ENCODE results near the gene GREB1.

GREB1 gene

GRCh38 chr2:11505652-11506610 is 27.9 kb upstream of the GREB1 start:
- Mint-ChIP-seq H3K36me3 (ENCODE audit: low read depth) (no peaks in the 10 kb centered on the region), H3K27ac (no peak overlapping the region), H3K27me3 (peaks cover 19% of the 10 kb centered on the region), H3K9me3 (peaks cover 4% of the 10 kb centered on the region), H3K4me1 (ENCODE audit: low read depth) (no peaks in the 10 kb centered on the region), H3K4me3 (no peak overlapping the region)

DNA sequence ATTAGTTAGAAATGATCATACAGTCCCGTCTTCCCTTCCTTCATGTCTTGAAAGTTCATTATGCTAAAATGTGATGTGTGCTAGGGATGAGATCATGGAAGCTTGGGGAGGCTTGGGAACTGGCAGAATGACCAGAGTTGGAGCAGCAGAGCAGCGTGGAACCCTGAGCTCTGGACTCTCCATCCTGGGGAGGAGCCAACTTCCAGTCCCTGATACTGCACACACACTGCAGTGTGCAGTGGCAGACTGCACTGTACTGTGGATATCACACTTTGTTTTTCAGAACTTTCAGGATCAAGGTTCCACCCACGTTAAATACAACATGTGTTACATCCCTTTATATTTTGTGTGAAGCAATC is 27.3 kb upstream of the GREB1 start:
- Mint-ChIP-seq H3K4me3 (no peak overlapping the region), H3K9me3 (peaks cover 4% of the 10 kb centered on the region), H3K27me3 (peaks cover 15% of the 10 kb centered on the region), H3K36me3 (ENCODE audit: low read depth) (no peaks in the 10 kb centered on the region), H3K27ac (no peak overlapping the region), H3K4me1 (ENCODE audit: low read depth) (no peaks in the 10 kb centered on the region)

- Mint-ChIP-seq H3K9me3 (peaks cover 4% of the 10 kb centered on the region), H3K4me1 (ENCODE audit: low read depth) (no peaks in the 10 kb centered on the region), H3K27me3 (peaks cover 17% of the 10 kb centered on the region), H3K36me3 (ENCODE audit: low read depth) (no peaks in the 10 kb centered on the region), H3K4me3 (no peak overlapping the region), H3K27ac (no peak overlapping the region)
These were observed 26.3 kb upstream of the GREB1 start for GRCh38 chr2:11507517-11507916.

- H3K27me3 Mint-ChIP-seq, result peaks cover 10% of the 10 kb centered on the region
- H3K4me3 Mint-ChIP-seq, result no peak overlapping the region
- H3K36me3 Mint-ChIP-seq (ENCODE audit: low read depth), result no peaks in the 10 kb centered on the region
- no peak overlapping the region for H3K27ac Mint-ChIP-seq
- no peaks in the 10 kb centered on the region for H3K4me1 Mint-ChIP-seq (ENCODE audit: low read depth)
- H3K9me3 Mint-ChIP-seq, result peaks cover 4% of the 10 kb centered on the region
These were observed 25.6 kb upstream of the GREB1 start for GRCh38 chr2:11508279-11508678.

- Mint-ChIP-seq H3K27me3 (peaks cover 9% of the 10 kb centered on the region), H3K9me3 (no peaks in the 10 kb centered on the region), H3K4me3 (no peak overlapping the region), H3K36me3 (ENCODE audit: low read depth) (no peaks in the 10 kb centered on the region), H3K27ac (no peak overlapping the region), H3K4me1 (ENCODE audit: low read depth) (no peaks in the 10 kb centered on the region)
These were observed 24.0 kb upstream of the GREB1 start for GRCh38 chr2:11509657-11510360.

DNA sequence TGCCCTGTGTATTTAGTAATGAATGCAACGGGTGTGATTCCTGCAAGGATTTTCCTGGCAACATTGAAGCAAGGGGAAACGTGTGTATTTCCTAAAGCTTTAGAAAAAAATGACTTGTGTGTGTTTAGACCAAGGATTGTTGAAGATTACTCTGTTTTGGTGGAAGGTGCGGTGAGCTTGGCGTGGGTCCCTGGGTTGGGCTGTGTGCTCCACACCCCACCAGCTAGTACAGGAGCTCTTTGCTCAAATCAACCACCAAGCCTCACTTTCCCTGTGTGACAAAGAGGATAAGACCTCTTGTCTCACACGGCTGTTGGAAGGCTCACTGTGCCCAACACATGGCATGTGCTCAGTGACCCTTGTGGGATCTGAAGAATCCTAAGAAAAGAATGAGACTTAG is 21.4 kb upstream of the GREB1 start:
- H3K4me3 Mint-ChIP-seq, result no peak overlapping the region
- no peaks in the 10 kb centered on the region for H3K9me3 Mint-ChIP-seq
- no peak overlapping the region for H3K27ac Mint-ChIP-seq
- H3K27me3 Mint-ChIP-seq, result peaks cover 12% of the 10 kb centered on the region
- H3K4me1 Mint-ChIP-seq (ENCODE audit: low read depth), result no peaks in the 10 kb centered on the region
- no peaks in the 10 kb centered on the region for H3K36me3 Mint-ChIP-seq (ENCODE audit: low read depth)

DNA sequence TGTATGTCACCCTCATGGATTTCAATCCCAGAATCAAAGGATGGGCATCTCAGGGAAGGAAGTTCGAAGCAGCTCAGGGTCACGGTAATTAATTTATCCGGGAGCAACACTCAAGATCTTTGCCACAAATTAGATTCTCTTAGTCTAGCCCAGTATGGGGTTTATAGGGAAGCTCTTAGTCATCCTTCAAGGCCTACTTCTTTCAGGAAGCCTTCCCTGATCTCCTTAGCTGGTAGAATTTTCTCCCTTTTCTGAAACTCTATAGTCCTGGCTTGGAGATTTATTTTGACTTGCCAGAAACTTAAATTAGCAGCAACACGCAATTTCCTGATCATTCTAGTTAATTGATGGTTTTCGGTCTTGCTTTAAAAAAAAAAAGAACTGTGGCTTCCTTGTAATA is 20.5 kb upstream of the GREB1 start:
- peaks cover under 1% of the 10 kb centered on the region for H3K9me3 Mint-ChIP-seq
- no peak overlapping the region for H3K27ac Mint-ChIP-seq
- H3K36me3 Mint-ChIP-seq (ENCODE audit: low read depth), result no peaks in the 10 kb centered on the region
- H3K4me3 Mint-ChIP-seq, result no peak overlapping the region
- H3K4me1 Mint-ChIP-seq (ENCODE audit: low read depth), result no peaks in the 10 kb centered on the region
- H3K27me3 Mint-ChIP-seq, result peaks cover 13% of the 10 kb centered on the region

DNA sequence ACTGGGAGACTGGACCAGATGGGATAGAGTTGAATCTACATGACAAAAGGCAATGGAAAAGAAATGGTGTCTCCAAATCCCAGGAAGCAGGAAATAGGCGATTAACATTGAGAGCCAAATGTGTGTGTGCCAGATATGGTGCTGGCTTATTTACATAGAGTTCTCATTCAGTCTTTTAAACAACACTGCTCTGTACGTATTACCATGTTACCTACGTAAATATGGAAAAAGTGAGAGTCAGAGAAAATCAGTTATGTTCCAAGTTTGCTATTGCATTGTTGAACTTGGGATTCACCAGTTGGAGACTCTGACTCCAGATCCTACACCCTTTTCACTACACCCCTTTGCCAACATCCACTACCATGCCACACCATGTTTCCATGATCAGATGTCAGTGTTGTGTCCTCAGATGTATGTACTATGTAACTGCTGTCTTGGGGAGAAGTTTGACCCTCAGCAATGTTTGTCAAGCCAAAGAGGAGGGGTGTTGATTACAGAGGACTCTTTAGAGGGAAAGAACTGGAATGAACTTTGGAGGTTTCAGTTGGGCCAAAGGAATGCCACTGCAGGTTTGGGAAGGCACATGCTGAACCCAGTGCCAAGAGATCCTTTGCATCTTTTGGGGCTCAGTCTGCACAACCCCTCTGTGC is 19.6 kb upstream of the GREB1 start:
- Mint-ChIP-seq H3K27me3 (peaks cover 13% of the 10 kb centered on the region), H3K9me3 (peaks cover 4% of the 10 kb centered on the region), H3K4me1 (ENCODE audit: low read depth) (no peaks in the 10 kb centered on the region), H3K36me3 (ENCODE audit: low read depth) (no peaks in the 10 kb centered on the region), H3K27ac (no peak overlapping the region), H3K4me3 (no peak overlapping the region)

DNA sequence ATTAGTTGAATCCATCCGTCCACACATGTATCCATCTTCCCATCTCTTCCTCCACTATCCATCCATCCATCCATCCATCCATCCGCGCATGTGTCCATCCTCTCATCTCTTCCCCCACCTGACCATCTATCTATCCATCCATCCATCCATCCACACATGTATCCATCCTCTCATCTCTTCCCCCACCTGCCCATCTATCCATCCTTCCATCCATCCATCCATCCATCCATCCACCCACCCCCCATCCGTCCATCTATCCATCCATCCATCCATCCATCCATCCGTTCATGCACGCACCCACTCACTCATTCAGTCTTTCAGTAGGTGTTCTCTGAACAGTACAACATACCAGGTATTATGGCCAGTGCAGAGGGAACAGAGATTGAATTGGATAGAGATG is 18.9 kb upstream of the GREB1 start:
- H3K4me1 Mint-ChIP-seq (ENCODE audit: low read depth), result no peaks in the 10 kb centered on the region
- peaks cover 13% of the 10 kb centered on the region for H3K27me3 Mint-ChIP-seq
- H3K36me3 Mint-ChIP-seq (ENCODE audit: low read depth), result no peaks in the 10 kb centered on the region
- H3K27ac Mint-ChIP-seq, result no peak overlapping the region
- H3K9me3 Mint-ChIP-seq, result peaks cover 4% of the 10 kb centered on the region
- H3K4me3 Mint-ChIP-seq, result no peak overlapping the region

GRCh38 chr2:11515490-11515981 is 18.3 kb upstream of the GREB1 start:
- H3K4me3 Mint-ChIP-seq, result no peak overlapping the region
- peaks cover 9% of the 10 kb centered on the region for H3K9me3 Mint-ChIP-seq
- no peak overlapping the region for H3K27ac Mint-ChIP-seq
- no peaks in the 10 kb centered on the region for H3K36me3 Mint-ChIP-seq (ENCODE audit: low read depth)
- H3K27me3 Mint-ChIP-seq, result peaks cover 13% of the 10 kb centered on the region
- no peaks in the 10 kb centered on the region for H3K4me1 Mint-ChIP-seq (ENCODE audit: low read depth)

GRCh38 chr2:11516984-11517648 is 16.7 kb upstream of the GREB1 start:
- Mint-ChIP-seq H3K4me3 (no peak overlapping the region), H3K27me3 (peaks cover 13% of the 10 kb centered on the region), H3K36me3 (ENCODE audit: low read depth) (no peaks in the 10 kb centered on the region), H3K9me3 (peaks cover 11% of the 10 kb centered on the region), H3K4me1 (ENCODE audit: low read depth) (no peaks in the 10 kb centered on the region), H3K27ac (no peak overlapping the region)

- Mint-ChIP-seq H3K36me3 (ENCODE audit: low read depth) (no peaks in the 10 kb centered on the region), H3K9me3 (peaks cover 11% of the 10 kb centered on the region), H3K4me1 (ENCODE audit: low read depth) (no peaks in the 10 kb centered on the region), H3K27ac (no peak overlapping the region), H3K4me3 (no peak overlapping the region), H3K27me3 (peaks cover 10% of the 10 kb centered on the region)
These were observed 15.9 kb upstream of the GREB1 start for GRCh38 chr2:11517906-11518305.

- H3K36me3 Mint-ChIP-seq (ENCODE audit: low read depth), result no peaks in the 10 kb centered on the region
- H3K9me3 Mint-ChIP-seq, result peaks cover 11% of the 10 kb centered on the region
- H3K4me3 Mint-ChIP-seq, result no peak overlapping the region
- H3K4me1 Mint-ChIP-seq (ENCODE audit: low read depth), result no peaks in the 10 kb centered on the region
- no peak overlapping the region for H3K27ac Mint-ChIP-seq
- peaks cover 4% of the 10 kb centered on the region for H3K27me3 Mint-ChIP-seq
These were observed 13.7 kb upstream of the GREB1 start for GRCh38 chr2:11520092-11520693.

GRCh38 chr2:11521775-11522174 is 12.1 kb upstream of the GREB1 start:
- Mint-ChIP-seq H3K27ac (no peak overlapping the region), H3K4me3 (no peak overlapping the region), H3K4me1 (ENCODE audit: low read depth) (no peaks in the 10 kb centered on the region), H3K9me3 (peaks cover 11% of the 10 kb centered on the region), H3K27me3 (peaks cover 12% of the 10 kb centered on the region), H3K36me3 (ENCODE audit: low read depth) (no peaks in the 10 kb centered on the region)

All from stimulated activated naive CD8-positive, alpha-beta T cell treated with anti-CD3 and anti-CD28 coated beads, Interleukin-15, Interleukin-2, amounts not matched to agents 100 ng/mL and 50 ng/mL, for 24 hours (primary cell).